Measurements from ENCODE around the gene NUDT3.
"Not testable (repeated sequence)": the region's sequence is repeated elsewhere in the genome, so short reads cannot be mapped to it uniquely, and the experiment has no call there.

Gene NUDT3

GRCh38 chr6:34324738-34325444 is 67.6 kb downstream of the NUDT3 start:
- intact Hi-C loops (cut with micrococcal nuclease), result no loop called here
- no peak overlapping the region for H3K27ac Mint-ChIP-seq
- no peak overlapping the region for H3K4me3 Mint-ChIP-seq
- H3K9me3 Mint-ChIP-seq, result no peaks in the 10 kb centered on the region
- H3K27me3 Mint-ChIP-seq, result no peaks in the 10 kb centered on the region
- peaks cover 29% of the 10 kb centered on the region for H3K4me1 Mint-ChIP-seq (ENCODE audit: low read depth)
- H3K36me3 Mint-ChIP-seq (ENCODE audit: low read depth), result peaks cover 39% of the 10 kb centered on the region

GRCh38 chr6:34324221-34324620 is 68.2 kb downstream of the NUDT3 start:
- H3K27ac Mint-ChIP-seq; H3K27me3 Mint-ChIP-seq; intact Hi-C loops (cut with micrococcal nuclease); H3K4me3 Mint-ChIP-seq; H3K9me3 Mint-ChIP-seq: not testable (repeated sequence)
- Mint-ChIP-seq H3K36me3 (ENCODE audit: low read depth) (peaks cover 32% of the 10 kb centered on the region), H3K4me1 (ENCODE audit: low read depth) (peaks cover 36% of the 10 kb centered on the region)

- Mint-ChIP-seq H3K27ac (peak overlapping the region; percentile 11), H3K36me3 (ENCODE audit: low read depth) (peaks cover 25% of the 10 kb centered on the region), H3K27me3 (no peaks in the 10 kb centered on the region), H3K4me3 (no peak overlapping the region), H3K9me3 (no peaks in the 10 kb centered on the region), H3K4me1 (ENCODE audit: low read depth) (peaks cover 40% of the 10 kb centered on the region)
- intact Hi-C loops (cut with micrococcal nuclease), result no loop called here
Measured at GRCh38 chr6:34323300-34323699, 69.2 kb downstream of the NUDT3 start.

GRCh38 chr6:34322732-34323131 is 69.7 kb downstream of the NUDT3 start:
- intact Hi-C loops (cut with micrococcal nuclease), result no loop called here
- Mint-ChIP-seq H3K4me3 (no peak overlapping the region), H3K27ac (no peak overlapping the region)

GRCh38 chr6:34321821-34322220 is 70.6 kb downstream of the NUDT3 start:
- Mint-ChIP-seq H3K4me3 (no peak overlapping the region), H3K27ac (peak overlapping the region; percentile 30), H3K9me3 (no peaks in the 10 kb centered on the region), H3K27me3 (no peaks in the 10 kb centered on the region), H3K36me3 (ENCODE audit: low read depth) (peaks cover 14% of the 10 kb centered on the region), H3K4me1 (ENCODE audit: low read depth) (peaks cover 43% of the 10 kb centered on the region)
- intact Hi-C loops (cut with micrococcal nuclease), result no loop called here

More at GRCh38 chr6:34322732-34323131, 69.7 kb downstream of the NUDT3 start:
- Mint-ChIP-seq H3K4me1 (ENCODE audit: low read depth) (peaks cover 37% of the 10 kb centered on the region), H3K9me3 (no peaks in the 10 kb centered on the region), H3K36me3 (ENCODE audit: low read depth) (peaks cover 23% of the 10 kb centered on the region), H3K27me3 (no peaks in the 10 kb centered on the region)

- Mint-ChIP-seq H3K9me3 (no peaks in the 10 kb centered on the region), H3K27me3 (no peaks in the 10 kb centered on the region), H3K27ac (peak overlapping the region; percentile 68), H3K4me3 (no peak overlapping the region), H3K36me3 (ENCODE audit: low read depth) (peaks cover 10% of the 10 kb centered on the region), H3K4me1 (ENCODE audit: low read depth) (peaks cover 57% of the 10 kb centered on the region)
- intact Hi-C loops (cut with micrococcal nuclease), result loop anchor here (10.0 kb wide), 2 partner anchors 45 to 65 kb away; no protein-coding TSS in a partner anchor
Measured at GRCh38 chr6:34319471-34319885, 73.0 kb downstream of the NUDT3 start.

GRCh38 chr6:34318499-34319470 is 73.7 kb downstream of the NUDT3 start:
- H3K9me3 Mint-ChIP-seq, result no peaks in the 10 kb centered on the region

GRCh38 chr6:34317882-34318498 is 74.5 kb downstream of the NUDT3 start:
- H3K27ac Mint-ChIP-seq, result peak overlapping the region; percentile 68
- H3K9me3 Mint-ChIP-seq, result no peaks in the 10 kb centered on the region
- peaks cover 10% of the 10 kb centered on the region for H3K36me3 Mint-ChIP-seq (ENCODE audit: low read depth)
- intact Hi-C loops (cut with micrococcal nuclease), result loop anchor here (10.0 kb wide), 2 partner anchors 47 to 63 kb away; no protein-coding TSS in a partner anchor
- no peaks in the 10 kb centered on the region for H3K27me3 Mint-ChIP-seq
- H3K4me3 Mint-ChIP-seq, result no peak overlapping the region
- H3K4me1 Mint-ChIP-seq (ENCODE audit: low read depth), result peaks cover 50% of the 10 kb centered on the region

More at GRCh38 chr6:34318499-34319470, 73.7 kb downstream of the NUDT3 start:
- intact Hi-C loops (cut with micrococcal nuclease), result loop anchor here (10.0 kb wide), 2 partner anchors 46 to 64 kb away; no protein-coding TSS in a partner anchor
- H3K27me3 Mint-ChIP-seq, result no peaks in the 10 kb centered on the region
- peaks cover 57% of the 10 kb centered on the region for H3K4me1 Mint-ChIP-seq (ENCODE audit: low read depth)
- H3K36me3 Mint-ChIP-seq (ENCODE audit: low read depth), result peaks cover 10% of the 10 kb centered on the region
- no peak overlapping the region for H3K4me3 Mint-ChIP-seq
- H3K27ac Mint-ChIP-seq, result peak overlapping the region; percentile 68

- Mint-ChIP-seq H3K27me3 (no peaks in the 10 kb centered on the region), H3K4me3 (no peak overlapping the region), H3K27ac (peak overlapping the region; percentile 92), H3K4me1 (ENCODE audit: low read depth) (peaks cover 48% of the 10 kb centered on the region), H3K9me3 (no peaks in the 10 kb centered on the region), H3K36me3 (ENCODE audit: low read depth) (peaks cover 12% of the 10 kb centered on the region)
- intact Hi-C loops (cut with micrococcal nuclease), result loop anchor here (10.0 kb wide), 2 partner anchors 48 to 62 kb away; no protein-coding TSS in a partner anchor
Measured at GRCh38 chr6:34317172-34317477, 75.3 kb downstream of the NUDT3 start.

- Mint-ChIP-seq H3K27ac (peak overlapping the region; percentile 92), H3K4me3 (no peak overlapping the region), H3K4me1 (ENCODE audit: low read depth) (peaks cover 45% of the 10 kb centered on the region), H3K27me3 (no peaks in the 10 kb centered on the region), H3K9me3 (no peaks in the 10 kb centered on the region), H3K36me3 (ENCODE audit: low read depth) (peaks cover 12% of the 10 kb centered on the region)
- intact Hi-C loops (cut with micrococcal nuclease), result loop anchor here (10.0 kb wide), 2 partner anchors 48 to 62 kb away; no protein-coding TSS in a partner anchor
Measured at GRCh38 chr6:34316431-34317171, 75.9 kb downstream of the NUDT3 start.

- peaks cover 50% of the 10 kb centered on the region for H3K4me1 Mint-ChIP-seq (ENCODE audit: low read depth)
- H3K27ac Mint-ChIP-seq, result peak overlapping the region; percentile 92
- intact Hi-C loops (cut with micrococcal nuclease), result loop anchor here (10.0 kb wide), 2 partner anchors 49 to 61 kb away; no protein-coding TSS in a partner anchor
- H3K9me3 Mint-ChIP-seq, result no peaks in the 10 kb centered on the region
- H3K4me3 Mint-ChIP-seq, result no peak overlapping the region
- H3K36me3 Mint-ChIP-seq (ENCODE audit: low read depth), result peaks cover 12% of the 10 kb centered on the region
- no peaks in the 10 kb centered on the region for H3K27me3 Mint-ChIP-seq
Measured at GRCh38 chr6:34315780-34316179, 76.7 kb downstream of the NUDT3 start.

- peaks cover 55% of the 10 kb centered on the region for H3K4me1 Mint-ChIP-seq (ENCODE audit: low read depth)
- H3K36me3 Mint-ChIP-seq (ENCODE audit: low read depth), result peaks cover 12% of the 10 kb centered on the region
- H3K9me3 Mint-ChIP-seq, result no peaks in the 10 kb centered on the region
- no peaks in the 10 kb centered on the region for H3K27me3 Mint-ChIP-seq
- H3K4me3 Mint-ChIP-seq, result no peak overlapping the region
- H3K27ac Mint-ChIP-seq, result peak overlapping the region; percentile 92
- intact Hi-C loops (cut with micrococcal nuclease), result loop anchor here (10.0 kb wide), 2 partner anchors 50 to 60 kb away; no protein-coding TSS in a partner anchor
Measured at GRCh38 chr6:34315256-34315655, 77.2 kb downstream of the NUDT3 start.

- Mint-ChIP-seq H3K4me1 (ENCODE audit: low read depth) (peaks cover 44% of the 10 kb centered on the region), H3K4me3 (no peak overlapping the region), H3K27me3 (no peaks in the 10 kb centered on the region), H3K36me3 (ENCODE audit: low read depth) (peaks cover 18% of the 10 kb centered on the region), H3K9me3 (no peaks in the 10 kb centered on the region), H3K27ac (no peak overlapping the region)
- intact Hi-C loops (cut with micrococcal nuclease), result loop anchor here (10.0 kb wide), 2 partner anchors 53 to 57 kb away; no protein-coding TSS in a partner anchor
Measured at GRCh38 chr6:34312259-34312658, 80.2 kb downstream of the NUDT3 start.

Measured in dendritic cell treated with granulocyte-macrophage colony-stimulating factor and Interleukin-4, amounts not matched to agents 40 ng/mL and 50 ng/mL, for 4 days (primary cell).